ENCODE results near the gene WNT9A.

DNA sequence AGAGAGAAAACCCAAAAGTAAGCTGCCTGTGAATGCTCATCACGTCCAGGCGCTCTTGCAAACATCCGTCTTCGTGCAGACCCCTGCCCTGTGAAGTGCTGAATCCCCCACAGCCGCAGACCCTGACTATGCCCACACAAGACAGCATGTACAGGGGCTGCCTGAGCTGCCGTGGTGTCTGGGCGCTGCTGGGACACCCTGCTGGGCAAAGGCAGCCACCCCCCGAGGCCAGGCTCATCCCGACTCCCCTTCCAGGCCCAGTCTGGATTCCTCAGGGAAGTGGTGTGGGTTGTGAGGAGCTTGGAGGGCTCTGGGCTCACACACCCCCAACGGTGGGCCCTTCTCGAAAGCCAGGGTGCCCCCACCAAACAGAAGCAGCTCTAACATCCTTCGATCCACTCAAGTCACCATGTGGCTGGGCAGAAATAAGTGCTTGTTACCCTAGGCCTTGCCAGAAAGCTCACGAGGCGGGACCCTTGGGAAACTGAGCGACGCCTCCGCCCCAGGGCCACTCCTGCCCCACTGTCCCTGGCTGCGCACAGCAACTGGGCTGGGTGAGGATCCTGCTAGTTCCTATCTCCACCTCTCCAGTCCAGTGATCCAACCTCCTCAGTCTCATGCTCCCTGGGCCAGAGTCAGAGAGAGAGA lies 4.8 kb upstream of the WNT9A start:
- TF ChIP-seq RAD21 (IDR thresholded peaks at IDR 0.05; ENCODE audit: low read depth) (no peak), NFIC (IDR thresholded peaks at IDR 0.05) (no peak), FOXM1 (IDR thresholded peaks at IDR 0.05; ENCODE audit: borderline replicate concordance, low read depth) (no peak)
